ENCODE measurements around the gene S100A13. TPM values are rescaled to one million over a fixed set of nuclear protein-coding genes. Genes with fewer than 3 reads are reported as not detected.
"Not testable (repeated sequence)": the region's sequence is repeated elsewhere in the genome, so short reads cannot be mapped to it uniquely, and the experiment has no call there.

Gene S100A13
- total RNA-seq, 1 donor from 2014 or later = 16.2 TPM

- intact Hi-C loops (cut with micrococcal nuclease) = loop anchor here (2.0 to 5.0 kb wide), 4 partner anchors 120 to 252 kb away; partner anchors contain the start of gene GATAD2B
- ChIA-PET CTCF (interaction anchor here (0.7 to 2.6 kb wide), 2 partner anchors 42 to 98 kb away, joined by 3 to 16 read pairs; no protein-coding TSS in a partner anchor), POLR2A (interaction anchor here (0.7 to 3.6 kb wide), 7 partner anchors 12 to 321 kb away, joined by 3 to 34 read pairs (median 7); partner anchors contain the start of genes CHTOP, RPS27 and SNAPIN)
- TF ChIP-seq, protein P1, sequence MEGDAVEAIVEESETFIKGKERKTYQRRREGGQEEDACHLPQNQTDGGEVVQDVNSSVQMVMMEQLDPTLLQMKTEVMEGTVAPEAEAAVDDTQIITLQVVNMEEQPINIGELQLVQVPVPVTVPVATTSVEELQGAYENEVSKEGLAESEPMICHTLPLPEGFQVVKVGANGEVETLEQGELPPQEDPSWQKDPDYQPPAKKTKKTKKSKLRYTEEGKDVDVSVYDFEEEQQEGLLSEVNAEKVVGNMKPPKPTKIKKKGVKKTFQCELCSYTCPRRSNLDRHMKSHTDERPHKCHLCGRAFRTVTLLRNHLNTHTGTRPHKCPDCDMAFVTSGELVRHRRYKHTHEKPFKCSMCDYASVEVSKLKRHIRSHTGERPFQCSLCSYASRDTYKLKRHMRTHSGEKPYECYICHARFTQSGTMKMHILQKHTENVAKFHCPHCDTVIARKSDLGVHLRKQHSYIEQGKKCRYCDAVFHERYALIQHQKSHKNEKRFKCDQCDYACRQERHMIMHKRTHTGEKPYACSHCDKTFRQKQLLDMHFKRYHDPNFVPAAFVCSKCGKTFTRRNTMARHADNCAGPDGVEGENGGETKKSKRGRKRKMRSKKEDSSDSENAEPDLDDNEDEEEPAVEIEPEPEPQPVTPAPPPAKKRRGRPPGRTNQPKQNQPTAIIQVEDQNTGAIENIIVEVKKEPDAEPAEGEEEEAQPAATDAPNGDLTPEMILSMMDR (IDR thresholded peaks at IDR 0.05) = no peak
- DNase-seq (no peak), ATAC-seq (ENCODE audit: low read depth) (no peak)
- peaks cover 28% of the 10 kb centered on the region for H3K4me1 Mint-ChIP-seq
- H3K27me3 Mint-ChIP-seq = no peaks in the 10 kb centered on the region
- H3K9me3 Mint-ChIP-seq = no peaks in the 10 kb centered on the region
- peaks cover 48% of the 10 kb centered on the region for H3K36me3 Mint-ChIP-seq (ENCODE audit: low read depth)
- H3K4me3 Mint-ChIP-seq = no peak overlapping the region
- no peak overlapping the region for H3K27ac Mint-ChIP-seq
Measured at GRCh38 chr1:153670257-153670858, 43.1 kb upstream of the S100A13 start.

GRCh38 chr1:153669606-153670005 lies 42.3 kb upstream of the S100A13 start:
- intact Hi-C loops (cut with micrococcal nuclease) = loop anchor here (2.0 to 5.0 kb wide), 4 partner anchors 121 to 253 kb away; partner anchors contain the start of gene GATAD2B
- Mint-ChIP-seq H3K27ac (no peak overlapping the region), H3K4me3 (no peak overlapping the region), H3K36me3 (ENCODE audit: low read depth) (peaks cover 56% of the 10 kb centered on the region), H3K9me3 (no peaks in the 10 kb centered on the region), H3K27me3 (no peaks in the 10 kb centered on the region), H3K4me1 (peaks cover 28% of the 10 kb centered on the region)
- CTCF ChIA-PET = interaction anchor here (0.7 kb wide), 1 partner anchor 41 kb away, joined by 3 read pairs; no protein-coding TSS in a partner anchor
- no peak for DNase-seq
- POLR2A ChIA-PET = interaction anchor here (0.9 to 3.6 kb wide), 2 partner anchors 11 to 35 kb away, joined by 6 to 34 read pairs; partner anchors contain the start of genes CHTOP and SNAPIN
- no peak for ATAC-seq (ENCODE audit: low read depth)
- TF ChIP-seq, protein P1 (IDR thresholded peaks at IDR 0.05) = no peak

- H3K27ac Mint-ChIP-seq; intact Hi-C loops (cut with micrococcal nuclease); ATAC-seq (ENCODE audit: low read depth); H3K4me3 Mint-ChIP-seq; H3K9me3 Mint-ChIP-seq; DNase-seq; H3K27me3 Mint-ChIP-seq: not testable (repeated sequence)
- Mint-ChIP-seq H3K36me3 (ENCODE audit: low read depth) (peaks cover 65% of the 10 kb centered on the region), H3K4me1 (peaks cover 28% of the 10 kb centered on the region)
- ChIA-PET POLR2A (interaction anchor here (0.7 kb wide), 1 partner anchor 128 kb away, joined by 3 read pairs; the partner anchor contains the start of gene S100A5), CTCF (interaction anchor here (0.7 to 2.2 kb wide), 2 partner anchors 96 to 266 kb away, joined by 3 to 5 read pairs; no protein-coding TSS in a partner anchor)
Measured at GRCh38 chr1:153668672-153669071, 41.4 kb upstream of the S100A13 start.

DNA sequence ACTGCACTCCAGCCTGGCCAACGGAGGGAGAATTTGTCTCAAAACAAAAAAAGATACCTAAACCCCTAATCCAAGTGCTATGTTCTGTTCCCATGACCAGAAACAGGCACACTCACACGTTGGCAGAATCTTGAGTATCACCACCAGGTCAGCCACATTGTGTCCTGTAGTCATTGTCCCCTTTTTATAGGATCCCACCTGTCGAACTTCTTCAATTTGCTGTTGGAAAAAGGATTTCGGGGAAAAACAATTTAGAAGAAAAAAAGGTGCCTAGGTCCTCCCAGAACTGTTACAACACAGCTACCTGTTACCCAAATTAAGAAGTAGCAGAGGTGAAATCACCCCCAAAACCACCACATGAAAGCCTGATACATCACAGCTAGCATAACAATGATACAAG lies 40.1 kb upstream of the S100A13 start:
- no peaks in the 10 kb centered on the region for H3K27me3 Mint-ChIP-seq
- peaks cover 28% of the 10 kb centered on the region for H3K4me1 Mint-ChIP-seq
- DNase-seq (no peak), ATAC-seq (ENCODE audit: low read depth) (no peak)
- TF ChIP-seq, protein P1 (IDR thresholded peaks at IDR 0.05) = no peak
- no peaks in the 10 kb centered on the region for H3K9me3 Mint-ChIP-seq
- H3K4me3 Mint-ChIP-seq = no peak overlapping the region
- intact Hi-C loops (cut with micrococcal nuclease) = no loop called here
- POLR2A ChIA-PET = interaction anchor here (0.6 to 2.7 kb wide), 3 partner anchors 33 to 336 kb away, joined by 4 to 13 read pairs (median 4); partner anchors contain the start of genes CHTOP and INTS3
- peaks cover 76% of the 10 kb centered on the region for H3K36me3 Mint-ChIP-seq (ENCODE audit: low read depth)
- CTCF ChIA-PET = interaction anchor here (2.2 kb wide), 1 partner anchor 95 kb away, joined by 5 read pairs; no protein-coding TSS in a partner anchor
- H3K27ac Mint-ChIP-seq = no peak overlapping the region

GRCh38 chr1:153663211-153663610 lies 35.9 kb upstream of the S100A13 start:
- no peak for DNase-seq
- Mint-ChIP-seq H3K27me3 (no peaks in the 10 kb centered on the region), H3K4me3 (no peak overlapping the region), H3K36me3 (ENCODE audit: low read depth) (peaks cover 83% of the 10 kb centered on the region), H3K9me3 (no peaks in the 10 kb centered on the region), H3K27ac (no peak overlapping the region), H3K4me1 (peaks cover 21% of the 10 kb centered on the region)
- CTCF ChIA-PET = no interaction called here
- POLR2A ChIA-PET = no interaction called here
- TF ChIP-seq, protein P1 (IDR thresholded peaks at IDR 0.05) = no peak
- intact Hi-C loops (cut with micrococcal nuclease) = no loop called here
- ATAC-seq (ENCODE audit: low read depth) = no peak
